Mononuclear cell (primary cell): Measurements from ENCODE around the gene MRI1. TPM values are rescaled to one million over a fixed set of nuclear protein-coding genes. Genes with fewer than 3 reads are reported as not detected.
"Not testable (repeated sequence)": the region's sequence is repeated elsewhere in the genome, so short reads cannot be mapped to it uniquely, and the experiment has no call there.

Experiments used
- H3K27me3 ChIP-seq: 2 replicates; pipeline ENCODE4 v1.6.0; 2011; ENCODE audit warnings: low read length, control low read depth; ENCODE audit not compliant: insufficient read depth
- H3K4me1 ChIP-seq: 2 replicates; pipeline ENCODE4 v1.5.1; 2011; ENCODE audit warnings: mild to moderate bottlenecking, low read length, control low read depth; ENCODE audit not compliant: insufficient read depth
- H3K4me3 ChIP-seq: 2 replicates; pipeline ENCODE4 v1.5.1; 2011; ENCODE audit warnings: mild to moderate bottlenecking, low read length, moderate library complexity
- H3K9me3 ChIP-seq: 2 replicates; pipeline ENCODE4 v1.5.1; 2011; ENCODE audit warnings: low read depth, mild to moderate bottlenecking, control low read depth, low read length
- total RNA-seq: library from RNA; depleted of rRNA; stranded (reverse); fragments of >200 nt; gene quantifications from one replicate; pipeline ENCODE4 v1.2.3, GENCODE V29; 2012

Gene MRI1
- total RNA-seq, 1 donor = 17.0 TPM

DNA sequence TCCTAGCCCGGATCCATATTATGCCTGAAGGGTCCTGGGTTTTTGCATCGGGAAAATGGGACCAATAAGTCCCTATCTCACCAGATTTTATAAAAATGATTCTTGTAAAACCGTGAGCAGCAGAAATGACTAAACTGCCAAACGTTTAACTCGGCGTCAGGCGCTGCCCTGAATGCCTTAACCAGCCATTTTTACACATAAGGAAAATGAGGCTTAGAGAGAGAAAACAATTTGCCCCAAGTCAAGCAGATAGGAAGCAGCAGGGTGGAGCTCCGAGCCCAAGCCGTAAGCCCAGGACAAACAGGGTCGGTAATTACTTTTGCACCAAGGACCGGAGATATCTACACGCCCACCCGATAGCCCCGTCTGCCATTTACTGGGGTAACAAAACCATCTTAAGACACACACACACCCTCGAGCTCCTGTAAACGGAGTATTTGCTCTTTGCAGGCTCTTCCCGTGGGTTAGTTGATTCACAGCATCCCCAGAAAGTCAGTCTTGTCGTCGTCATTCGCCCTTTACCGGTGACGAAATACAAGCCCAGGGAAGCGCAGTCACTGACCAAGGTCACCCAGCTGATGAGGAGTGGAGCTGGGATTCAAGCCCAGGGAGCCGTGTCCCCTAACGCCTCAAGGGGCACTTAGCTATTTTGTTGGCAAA lies 16.0 kb upstream of the MRI1 start:
- Histone ChIP-seq H3K9me3 (no peaks in the 10 kb centered on the region), H3K4me3 (peak overlapping the region; percentile 92), H3K4me1 (peaks cover 25% of the 10 kb centered on the region), H3K27me3 (no peaks in the 10 kb centered on the region)

GRCh38 chr19:13751436-13751835 lies 12.9 kb upstream of the MRI1 start:
- Histone ChIP-seq H3K4me3 (no peak overlapping the region), H3K27me3 (no peaks in the 10 kb centered on the region), H3K4me1 (peaks cover 25% of the 10 kb centered on the region), H3K9me3 (no peaks in the 10 kb centered on the region)

DNA sequence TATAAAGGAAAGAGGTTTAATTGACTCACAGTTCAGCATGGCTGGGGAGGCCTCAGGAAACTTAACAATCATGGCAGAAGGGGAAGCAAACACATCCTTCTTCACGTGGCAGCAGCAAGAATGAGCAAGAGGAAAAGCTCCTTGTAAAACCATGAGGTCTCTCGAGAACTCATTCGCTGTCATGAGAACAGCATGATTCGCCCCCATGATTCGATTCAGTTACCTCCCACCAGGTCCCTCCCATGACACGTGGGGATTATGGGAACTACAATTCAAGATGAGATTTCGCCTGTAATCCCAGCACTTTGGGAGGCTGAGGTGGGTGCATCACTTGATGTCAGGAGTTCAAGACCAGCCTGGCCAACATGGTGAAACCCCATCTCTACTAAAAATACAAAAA lies 10.7 kb upstream of the MRI1 start:
- H3K27me3 ChIP-seq, H3K4me3 ChIP-seq, H3K9me3 ChIP-seq: not testable (repeated sequence)
- H3K4me1 ChIP-seq = peaks cover 14% of the 10 kb centered on the region

DNA sequence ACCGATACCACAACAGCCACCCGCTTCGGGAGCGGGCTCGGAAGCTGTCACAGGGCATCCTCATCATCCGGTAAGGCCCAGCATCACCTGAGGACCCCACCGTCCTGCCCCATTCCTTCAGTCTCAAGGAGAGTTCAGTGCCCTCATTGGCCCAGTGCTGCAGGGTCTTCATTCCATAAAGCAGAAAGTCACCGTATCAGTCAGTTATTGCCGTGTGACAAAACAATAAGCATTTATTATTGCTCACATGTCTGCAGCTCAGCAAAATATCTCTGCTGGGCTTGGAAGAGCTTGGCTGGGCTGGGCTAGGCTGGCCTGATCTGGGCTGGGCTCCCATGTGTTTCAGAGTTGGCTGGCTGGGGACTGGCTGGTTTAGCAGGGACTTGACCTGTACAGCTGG lies 8.1 kb upstream of the MRI1 start:
- Histone ChIP-seq H3K4me1 (no peaks in the 10 kb centered on the region), H3K9me3 (no peaks in the 10 kb centered on the region), H3K4me3 (no peak overlapping the region), H3K27me3 (no peaks in the 10 kb centered on the region)

- no peaks in the 10 kb centered on the region for H3K9me3 ChIP-seq
- H3K4me3 ChIP-seq = no peak overlapping the region
- H3K27me3 ChIP-seq = no peaks in the 10 kb centered on the region
- no peaks in the 10 kb centered on the region for H3K4me1 ChIP-seq
Observed at GRCh38 chr19:13757805-13758772, 6.2 kb upstream of the MRI1 start.

DNA sequence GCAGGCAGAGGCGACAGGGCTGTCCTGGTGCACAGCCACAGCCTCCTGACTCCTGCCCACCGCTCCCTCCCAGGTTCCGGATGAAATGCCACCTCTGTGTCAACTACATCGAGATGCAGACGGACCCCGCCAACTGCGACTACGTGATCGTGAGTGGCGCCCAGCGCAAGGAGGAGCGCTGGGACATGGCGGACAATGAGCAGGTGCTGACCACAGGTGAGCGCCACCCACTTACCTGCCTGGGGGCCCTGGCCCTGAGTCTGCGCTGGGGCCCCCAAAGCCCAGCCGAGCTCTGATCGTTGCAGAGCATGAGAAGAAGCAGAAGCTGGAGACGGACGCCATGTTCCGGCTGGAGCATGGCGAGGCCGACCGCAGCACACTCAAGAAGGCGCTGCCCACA lies 5.5 kb upstream of the MRI1 start:
- peaks cover 2% of the 10 kb centered on the region for H3K4me1 ChIP-seq
- H3K9me3 ChIP-seq = no peaks in the 10 kb centered on the region
- H3K4me3 ChIP-seq = no peak overlapping the region
- no peaks in the 10 kb centered on the region for H3K27me3 ChIP-seq

GRCh38 chr19:13761423-13761822 lies 2.9 kb upstream of the MRI1 start:
- Histone ChIP-seq H3K4me1 (peaks cover 15% of the 10 kb centered on the region), H3K27me3 (no peaks in the 10 kb centered on the region), H3K4me3 (no peak overlapping the region), H3K9me3 (no peaks in the 10 kb centered on the region)

DNA sequence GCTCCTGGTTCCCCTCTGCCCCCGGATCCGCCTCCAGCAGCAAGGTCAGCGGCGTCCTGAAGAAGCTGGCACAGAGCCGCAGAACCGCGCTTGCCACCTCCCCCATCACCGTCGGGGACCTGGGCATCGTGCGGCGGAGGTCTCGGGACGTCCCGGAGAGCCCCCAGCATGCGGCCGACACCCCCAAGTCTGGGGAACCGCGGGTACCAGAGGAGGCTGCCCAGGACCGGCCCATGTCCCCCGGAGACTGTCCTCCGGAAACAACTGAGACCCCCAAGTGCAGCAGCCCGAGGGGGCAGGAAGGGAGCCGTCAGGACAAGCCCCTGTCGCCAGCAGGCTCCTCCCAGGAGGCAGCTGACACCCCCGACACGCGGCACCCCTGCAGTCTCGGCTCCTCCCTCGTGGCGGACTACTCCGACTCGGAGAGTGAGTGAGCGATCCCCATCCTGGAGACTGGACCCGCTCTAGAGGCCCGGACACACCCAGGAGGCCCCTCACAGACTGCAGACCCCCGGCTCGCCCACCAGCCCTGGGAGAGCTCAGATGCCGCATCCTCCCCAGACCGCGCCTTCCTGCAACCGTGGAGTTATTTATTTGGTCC lies 1.6 kb upstream of the MRI1 start:
- Histone ChIP-seq H3K4me1 (peaks cover 15% of the 10 kb centered on the region), H3K27me3 (no peaks in the 10 kb centered on the region), H3K9me3 (no peaks in the 10 kb centered on the region), H3K4me3 (no peak overlapping the region)

DNA sequence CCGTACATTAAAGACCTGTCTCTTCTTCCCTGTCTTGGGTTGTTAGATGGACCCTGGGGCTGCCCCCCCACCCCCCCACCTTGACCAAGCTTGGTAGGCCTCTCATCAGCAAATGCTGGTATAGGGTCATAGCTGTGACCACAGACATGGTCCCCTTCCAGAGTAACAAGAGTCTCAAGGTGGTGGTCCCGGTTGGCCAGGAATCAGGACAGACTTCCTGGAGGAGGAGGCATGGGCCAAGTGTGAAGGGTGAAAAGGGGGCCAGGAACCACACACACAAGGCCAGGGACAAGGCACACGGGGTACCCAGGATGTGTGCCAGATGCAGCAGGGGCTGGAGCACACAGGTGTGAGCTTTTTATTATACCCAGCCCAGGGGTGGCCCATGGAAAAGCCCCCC lies 1.1 kb upstream of the MRI1 start:
- H3K4me1 ChIP-seq = peaks cover 15% of the 10 kb centered on the region
- no peak overlapping the region for H3K4me3 ChIP-seq
- H3K27me3 ChIP-seq = no peaks in the 10 kb centered on the region
- no peaks in the 10 kb centered on the region for H3K9me3 ChIP-seq

- Histone ChIP-seq H3K4me1 (peaks cover 15% of the 10 kb centered on the region), H3K4me3 (peak overlapping the region; percentile 60), H3K27me3 (no peaks in the 10 kb centered on the region), H3K9me3 (no peaks in the 10 kb centered on the region)
Observed at GRCh38 chr19:13764821-13765394, 586 bp downstream of the MRI1 start.

- peak overlapping the region; percentile 60 for H3K4me3 ChIP-seq
- H3K9me3 ChIP-seq = no peaks in the 10 kb centered on the region
- peaks cover 15% of the 10 kb centered on the region for H3K4me1 ChIP-seq
- no peaks in the 10 kb centered on the region for H3K27me3 ChIP-seq
Observed at GRCh38 chr19:13765395-13766094, 1.2 kb downstream of the MRI1 start.

- no peak overlapping the region for H3K4me3 ChIP-seq
- H3K9me3 ChIP-seq = no peaks in the 10 kb centered on the region
- no peaks in the 10 kb centered on the region for H3K27me3 ChIP-seq
- peaks cover 15% of the 10 kb centered on the region for H3K4me1 ChIP-seq
Observed at GRCh38 chr19:13766095-13766481, 1.8 kb downstream of the MRI1 start.

GRCh38 chr19:13768510-13768909 lies 4.2 kb downstream of the MRI1 start:
- H3K4me3 ChIP-seq = no peak overlapping the region
- peaks cover 15% of the 10 kb centered on the region for H3K4me1 ChIP-seq
- H3K9me3 ChIP-seq = no peaks in the 10 kb centered on the region
- H3K27me3 ChIP-seq = no peaks in the 10 kb centered on the region

- H3K4me3 ChIP-seq = no peak overlapping the region
- no peaks in the 10 kb centered on the region for H3K27me3 ChIP-seq
- peaks cover 11% of the 10 kb centered on the region for H3K4me1 ChIP-seq
- H3K9me3 ChIP-seq = no peaks in the 10 kb centered on the region
Observed at GRCh38 chr19:13770013-13770635, 5.8 kb downstream of the MRI1 start.
